ENCODE data around the gene NCF1. TPM values are rescaled to one million over a fixed set of nuclear protein-coding genes. Genes with fewer than 3 reads are reported as not detected.
"Not testable (repeated sequence)": the region's sequence is repeated elsewhere in the genome, so short reads cannot be mapped to it uniquely, and the experiment has no call there.

NCF1 gene
- total RNA-seq, 1 donor from 2014 or later: 1.9 TPM

DNA sequence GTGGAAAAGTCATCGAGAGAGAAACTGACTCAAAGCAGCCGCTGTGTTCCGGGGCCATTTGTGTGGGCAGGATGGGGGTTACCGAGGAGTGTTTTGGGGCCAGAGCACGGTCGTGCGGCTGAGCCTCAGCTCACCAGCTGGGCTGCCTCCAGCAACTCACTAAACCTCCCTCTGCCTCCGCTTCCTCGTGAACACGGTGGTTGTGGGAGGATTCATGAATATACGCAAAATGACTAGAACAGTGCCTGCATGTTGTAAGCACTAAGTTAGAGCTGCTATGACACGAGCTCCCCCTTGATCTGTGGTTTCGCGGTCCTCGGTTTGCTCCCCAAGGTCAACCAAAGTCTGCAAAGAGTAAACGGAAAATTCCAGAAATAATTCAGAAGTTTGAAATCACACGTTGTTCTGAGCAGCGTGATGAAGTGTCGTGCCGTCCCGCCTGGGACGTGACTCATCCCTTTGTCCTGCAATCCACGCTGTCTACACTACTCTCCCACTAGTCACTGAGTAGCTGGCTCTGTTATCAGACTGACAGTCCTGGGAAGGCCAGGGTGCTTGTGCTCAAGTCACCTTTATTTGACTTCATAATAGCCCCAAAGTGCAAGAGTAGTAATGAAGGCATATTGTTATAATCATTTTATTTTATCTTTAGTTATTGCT, 46.5 kb downstream of the NCF1 start:
- not testable (repeated sequence) for H3K27me3 ChIP-seq (ENCODE audit: control insufficient read depth, insufficient read depth, low read length); DNase-seq (ENCODE audit: low read depth); H3K36me3 ChIP-seq (ENCODE audit: control insufficient read depth, insufficient read depth, low read length); H3K4me3 ChIP-seq (ENCODE audit: low read depth, low read length)

DNA sequence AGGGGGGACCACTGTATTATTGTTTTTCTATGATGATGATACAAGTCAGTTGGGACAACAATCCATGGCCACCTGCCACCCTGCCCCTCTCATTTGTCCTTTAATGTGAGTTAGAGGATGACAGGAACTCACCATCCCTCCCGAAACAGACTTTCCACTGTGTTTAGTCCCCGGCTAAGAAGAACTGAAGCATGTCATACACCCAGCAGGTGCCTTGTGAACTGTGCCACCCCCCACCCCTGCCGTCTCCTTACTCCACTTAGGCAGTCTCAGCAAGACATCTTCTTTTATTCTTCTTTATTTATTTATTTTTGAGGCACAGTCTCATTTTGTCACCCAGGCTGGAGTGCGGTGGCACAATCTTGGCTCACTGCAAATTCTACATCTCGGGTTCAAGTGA, 47.4 kb downstream of the NCF1 start:
- H3K36me3 ChIP-seq (ENCODE audit: control insufficient read depth, insufficient read depth, low read length); H3K27me3 ChIP-seq (ENCODE audit: control insufficient read depth, insufficient read depth, low read length); H3K4me3 ChIP-seq (ENCODE audit: low read depth, low read length); DNase-seq (ENCODE audit: low read depth): not testable (repeated sequence)

DNA sequence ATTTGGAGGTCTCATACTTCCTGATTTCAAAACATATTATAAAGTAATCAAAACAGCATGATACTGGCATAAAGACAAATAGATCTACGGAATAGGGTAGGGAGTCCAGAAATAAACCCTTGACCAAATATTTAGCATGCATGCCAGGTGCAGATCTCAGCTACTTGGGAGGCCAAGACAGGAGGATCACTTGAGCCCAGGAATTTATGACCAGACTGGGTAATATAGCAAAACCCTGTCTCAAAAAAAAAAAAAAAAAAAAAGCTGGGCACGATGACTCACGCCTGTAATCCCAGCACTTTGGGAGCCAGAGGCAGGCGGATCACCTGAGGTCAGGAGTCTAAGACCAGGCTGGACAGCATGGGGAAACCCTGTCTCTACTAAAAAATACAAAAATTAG, 56.1 kb downstream of the NCF1 start:
- not testable (repeated sequence) for H3K27me3 ChIP-seq (ENCODE audit: control insufficient read depth, insufficient read depth, low read length); H3K36me3 ChIP-seq (ENCODE audit: control insufficient read depth, insufficient read depth, low read length); H3K4me3 ChIP-seq (ENCODE audit: low read depth, low read length); DNase-seq (ENCODE audit: low read depth)

DNA sequence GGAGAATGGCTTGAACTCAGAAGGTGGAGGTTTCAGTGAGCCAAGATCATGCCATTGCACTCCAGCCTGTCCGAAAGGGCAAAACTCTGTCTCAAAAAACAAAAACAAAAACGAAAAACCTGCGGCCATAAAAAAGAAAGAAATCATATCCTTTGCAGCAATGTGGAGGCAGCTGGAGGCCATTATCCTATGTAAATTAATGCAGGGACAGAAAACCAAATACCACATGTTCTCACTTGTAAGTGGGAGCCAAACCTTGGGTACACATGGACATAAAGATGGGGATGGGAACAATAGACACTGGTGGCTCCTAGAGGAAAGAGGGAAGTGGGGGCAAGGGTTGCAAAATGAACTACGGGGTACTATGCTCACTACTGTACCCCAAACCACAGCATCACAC, 56.6 kb downstream of the NCF1 start:
- not testable (repeated sequence) for H3K4me3 ChIP-seq (ENCODE audit: low read depth, low read length); DNase-seq (ENCODE audit: low read depth); H3K36me3 ChIP-seq (ENCODE audit: control insufficient read depth, insufficient read depth, low read length); H3K27me3 ChIP-seq (ENCODE audit: control insufficient read depth, insufficient read depth, low read length)

Other genes with a start within 250 kb of the NCF1 start
- 127 and 129 TPM in 2 replicates for gene GTF2I, start 116.3 kb upstream of the NCF1 start, total RNA-seq
- gene GTF2IRD2, start 77.6 kb downstream of the NCF1 start, total RNA-seq: 6.5 and 16.2 TPM in 2 replicates
- 9.5 and 12.2 TPM in 2 replicates for gene CASTOR2, start 190.7 kb downstream of the NCF1 start, total RNA-seq